ENCODE measurements around the gene LRAT. TPM values are rescaled to one million over a fixed set of nuclear protein-coding genes. Genes with fewer than 3 reads are reported as not detected.

LRAT gene
- total and polyA plus RNA-seq, 2 of the 8 experiments (the other 6 are each of a cell fraction or from before 2014, with no cell fraction given), result 4.3 to 10.3 TPM

GRCh38 chr4:154707877-154708276, 35.9 kb upstream of the LRAT start (continued):
- no peak for TF ChIP-seq SAP30 (IDR thresholded peaks at IDR 0.05; ENCODE audit: insufficient read depth, insufficient replicate concordance, low read length)
- TF ChIP-seq JUN (IDR thresholded peaks at IDR 0.05; ENCODE audit: low read depth, low read length), result no peak
- no peak for TF ChIP-seq POLR2A (IDR thresholded peaks at IDR 0.05; ENCODE audit: control extremely low read depth in 1 of 2, low read depth in 2 of 2, low read length in 2 of 2)
